Lower leg skin (tissue), 4 donors: Measurements from ENCODE around the gene GRK2. TPM values are rescaled to one million over a fixed set of nuclear protein-coding genes. Genes with fewer than 3 reads are reported as not detected.

ENCODE experiments used
- DNase-seq, 2 donors: peaks; one replicate each; pipeline ENCODE4 v3.0.0-alpha.2; 2019; ENCODE audit warnings: low spot score in 2 of 2
- H3K4me3 ChIP-seq: fragments of 200-600 bp; sonication (generic); 2 replicates; pipeline ENCODE4 v1.5.1; 2017; ENCODE audit warnings: mild to moderate bottlenecking, low read depth; ENCODE audit not compliant: poor library complexity, severe bottlenecking
- CTCF ChIP-seq, 3 donors: fragments of 450-650 bp; IDR thresholded peaks; one replicate each; pipeline ENCODE4 v1.5.1; 2016; ENCODE audit warnings: antibody characterized with exemption in 3 of 3, mild to moderate bottlenecking in 3 of 3, moderate library complexity in 2 of 3
- POLR2A ChIP-seq, 2 donors: fragments of 450-650 bp; IDR thresholded peaks; one replicate each; pipeline ENCODE4 v1.6.1; 2016 to 2017; ENCODE audit warnings: antibody characterized with exemption in 2 of 2, mild to moderate bottlenecking in 1 of 2, moderate library complexity in 1 of 2
- WGBS, 2 donors: methylation state at CpG; one replicate each; pipeline ENCODE4 v1.1.5; 2018; 5-methylcytosine and 5-hydroxymethylcytosine counted together
- intact Hi-C: fragments of 100-400 bp; cut with DNase I; formaldehyde crosslinking; loops from one replicate; pipeline ENCODE4 v1.15.0; 2023; ENCODE audit warnings: low total_unique reads
- total RNA-seq, 4 donors: library from RNA; depleted of rRNA; stranded (reverse); fragments of >200 nt; gene quantifications; one replicate each; pipeline ENCODE4 v1.1.0, GENCODE V29; 2016

GRK2 gene
- total RNA-seq, 4 donors from 2014 or later: 81.1 to 127 (median 114) TPM

- TF ChIP-seq POLR2A (IDR thresholded peaks at IDR 0.05) (no peak), CTCF (IDR thresholded peaks at IDR 0.05) (no peak)
- WGBS, 2 donors: 61 to 78% methylated on average over 31 to 35 of the region's 35 CpGs
- peak in 1 of 2 donors; percentile 84 for DNase-seq
- H3K4me3 ChIP-seq: no peak overlapping the region
- intact Hi-C loops: no loop called here
These were observed 8.7 kb downstream of the GRK2 start for GRCh38 chr11:67274768-67275605.

GRCh38 chr11:67275606-67276409 lies 9.5 kb downstream of the GRK2 start:
- no peak overlapping the region for H3K4me3 ChIP-seq
- 76 to 86% methylated on average over 14 to 17 of the region's 17 CpGs for WGBS, 2 donors
- TF ChIP-seq POLR2A (IDR thresholded peaks at IDR 0.05) (no peak), CTCF (IDR thresholded peaks at IDR 0.05) (no peak)
- DNase-seq: no peak
- intact Hi-C loops: no loop called here

GRCh38 chr11:67276781-67277230 lies 10.5 kb downstream of the GRK2 start:
- WGBS, 2 donors: 17 to 29% methylated on average over 15 to 16 of the region's 16 CpGs
- DNase-seq: no peak
- TF ChIP-seq POLR2A (IDR thresholded peaks at IDR 0.05) (no peak), CTCF (IDR thresholded peaks at IDR 0.05) (no peak)

GRCh38 chr11:67277231-67277961 lies 11.1 kb downstream of the GRK2 start:
- intact Hi-C loops: no loop called here
- 9 to 14% methylated on average over 17 to 20 of the region's 24 CpGs for WGBS, 2 donors
- DNase-seq: peak; percentile 90 to 98
- TF ChIP-seq CTCF (IDR thresholded peaks at IDR 0.05) (no peak), POLR2A (IDR thresholded peaks at IDR 0.05) (no peak)
- H3K4me3 ChIP-seq: no peak overlapping the region

More at GRCh38 chr11:67276781-67277230, 10.5 kb downstream of the GRK2 start:
- intact Hi-C loops: no loop called here
- H3K4me3 ChIP-seq: no peak overlapping the region

GRCh38 chr11:67278135-67278938 lies 12.1 kb downstream of the GRK2 start:
- H3K4me3 ChIP-seq: no peak overlapping the region
- no peak for DNase-seq
- WGBS, 2 donors: 74 to 88% methylated on average over 10 of the region's 14 CpGs
- intact Hi-C loops: no loop called here
- TF ChIP-seq CTCF (IDR thresholded peaks at IDR 0.05) (no peak), POLR2A (IDR thresholded peaks at IDR 0.05) (no peak)
